ENCODE results near the gene ETV3L.

Gene ETV3L

GRCh38 chr1:157089789-157090188, 9.8 kb downstream of the ETV3L start:
- Histone ChIP-seq H3K4me1 (ENCODE audit: control insufficient read depth, insufficient read depth, low read length) (no peaks in the 10 kb centered on the region), H3K36me3 (ENCODE audit: control insufficient read depth in 2 of 2, insufficient read depth in 1 of 2, low read length in 2 of 2) (no peaks in the 10 kb centered on the region), H3K9me3 (ENCODE audit: control insufficient read depth, insufficient read depth, low read depth, low read length) (no peaks in the 10 kb centered on the region), H3K4me3 (ENCODE audit: low read depth, low read length) (no peak overlapping the region), H3K27ac (ENCODE audit: extremely low read depth, low read depth, low read length) (no peak overlapping the region)
- CTCF ChIA-PET = interaction anchor here (0.6 to 7.7 kb wide), 34 partner anchors 8 to 924 kb away, joined by 3 to 288 read pairs (median 6); no protein-coding TSS in a partner anchor
- POLR2A ChIA-PET = interaction anchor here (0.7 to 1.4 kb wide), 2 partner anchors 66 to 71 kb away, joined by 3 to 5 read pairs; no protein-coding TSS in a partner anchor
- no peak for TF ChIP-seq ZBTB49 (tag by site-specific recombination; IDR thresholded peaks at IDR 0.05; ENCODE audit: low read depth)
- TF ChIP-seq ZNF202 (tag by site-specific recombination; IDR thresholded peaks at IDR 0.05; ENCODE audit: borderline replicate concordance) = no peak
- TF ChIP-seq ZNF155 (tag by site-specific recombination; IDR thresholded peaks at IDR 0.05) = no peak
- no peak for TF ChIP-seq EGR2 (tag by site-specific recombination; IDR thresholded peaks at IDR 0.05; ENCODE audit: low read depth)
- TF ChIP-seq ELK4 (IDR thresholded peaks at IDR 0.05; ENCODE audit: borderline replicate concordance, low read depth, low read length) = no peak
- no peak for TF ChIP-seq REST (tag by site-specific recombination; IDR thresholded peaks at IDR 0.05)
- no peak for TF ChIP-seq ZBTB6 (tag by site-specific recombination; IDR thresholded peaks at IDR 0.05)
- TF ChIP-seq ZNF610 (tag by site-specific recombination; IDR thresholded peaks at IDR 0.05; ENCODE audit: borderline replicate concordance) = no peak
- TF ChIP-seq ZXDB (tag by site-specific recombination; IDR thresholded peaks at IDR 0.05) = no peak
- no peak for TF ChIP-seq ZBTB44 (tag by site-specific recombination; IDR thresholded peaks at IDR 0.05)
- TF ChIP-seq ZNF521 (tag by site-specific recombination; IDR thresholded peaks at IDR 0.05) = no peak
- TF ChIP-seq ZNF501 (tag by site-specific recombination; IDR thresholded peaks at IDR 0.05) = no peak
- no peak for TF ChIP-seq MZF1 (tag by site-specific recombination; IDR thresholded peaks at IDR 0.05; ENCODE audit: borderline replicate concordance)

- POLR2A ChIA-PET = no interaction called here
- no peaks in the 10 kb centered on the region for H3K4me1 ChIP-seq (ENCODE audit: control insufficient read depth, insufficient read depth, low read length)
- H3K27ac ChIP-seq (ENCODE audit: extremely low read depth, low read depth, low read length) = no peak overlapping the region
- CTCF ChIA-PET = interaction anchor here (0.6 to 7.7 kb wide), 12 partner anchors 7 to 285 kb away, joined by 3 to 288 read pairs (median 5); no protein-coding TSS in a partner anchor
- no peaks in the 10 kb centered on the region for H3K36me3 ChIP-seq (ENCODE audit: control insufficient read depth in 2 of 2, insufficient read depth in 1 of 2, low read length in 2 of 2)
- no peaks in the 10 kb centered on the region for H3K9me3 ChIP-seq (ENCODE audit: control insufficient read depth, insufficient read depth, low read depth, low read length)
- TF ChIP-seq ZNF184 (tag by site-specific recombination; IDR thresholded peaks at IDR 0.05) = no peak
- TF ChIP-seq ZNF747 (tag by site-specific recombination; IDR thresholded peaks at IDR 0.05) = no peak
- TF ChIP-seq ZNF292 (tag by site-specific recombination; IDR thresholded peaks at IDR 0.05; ENCODE audit: borderline replicate concordance, low read depth) = no peak
- no peak for TF ChIP-seq ZFP69B (tag by site-specific recombination; IDR thresholded peaks at IDR 0.05)
- no peak overlapping the region for H3K4me3 ChIP-seq (ENCODE audit: low read depth, low read length)
Observed at GRCh38 chr1:157088607-157089006, 11.0 kb downstream of the ETV3L start.

All from HEK293 (cell line).